ENCODE data around the gene CENPU.

The CENPU gene

GRCh38 chr4:184719407-184719806, 14.5 kb downstream of the CENPU start:
- no peak for TF ChIP-seq ZNF513 (tag by site-specific recombination; IDR thresholded peaks at IDR 0.05)
- TF ChIP-seq ZNF830 (tag by site-specific recombination; IDR thresholded peaks at IDR 0.05; ENCODE audit: low read depth), result no peak
- no peak for TF ChIP-seq ZBTB6 (tag by site-specific recombination; IDR thresholded peaks at IDR 0.05)
- no peak for TF ChIP-seq TCF7L2 (IDR thresholded peaks at IDR 0.05; ENCODE audit: borderline replicate concordance, low read depth, low read length)
- no peak for TF ChIP-seq ZNF146 (tag by site-specific recombination; IDR thresholded peaks at IDR 0.05)
- TF ChIP-seq IKZF3 (tag by site-specific recombination; IDR thresholded peaks at IDR 0.05), result no peak
- no peak for TF ChIP-seq ZNF350 (tag by site-specific recombination; IDR thresholded peaks at IDR 0.05)
- TF ChIP-seq ZNF223 (tag by site-specific recombination; IDR thresholded peaks at IDR 0.05), result no peak
- Histone ChIP-seq H3K9me3 (ENCODE audit: control insufficient read depth, insufficient read depth, low read depth, low read length) (no peaks in the 10 kb centered on the region), H3K27ac (ENCODE audit: extremely low read depth, low read depth, low read length) (no peak overlapping the region), H3K4me3 (ENCODE audit: low read depth, low read length) (no peak overlapping the region), H3K4me1 (ENCODE audit: control insufficient read depth, insufficient read depth, low read length) (no peaks in the 10 kb centered on the region; the same call in 1 of the 2 replicates), H3K36me3 (ENCODE audit: control insufficient read depth in 2 of 2, insufficient read depth in 1 of 2, low read length in 2 of 2) (peaks cover 33 to 96% of the 10 kb centered on the region in 2 experiments)
- ChIA-PET POLR2A (interaction anchor here (5.2 kb wide), 1 partner anchor 14 kb away, joined by 24 read pairs; the partner anchor contains the start of gene CENPU), CTCF (interaction anchor here (0.7 to 1.2 kb wide), 2 partner anchors 26 to 422 kb away, joined by 3 read pairs; no protein-coding TSS in a partner anchor)

DNA sequence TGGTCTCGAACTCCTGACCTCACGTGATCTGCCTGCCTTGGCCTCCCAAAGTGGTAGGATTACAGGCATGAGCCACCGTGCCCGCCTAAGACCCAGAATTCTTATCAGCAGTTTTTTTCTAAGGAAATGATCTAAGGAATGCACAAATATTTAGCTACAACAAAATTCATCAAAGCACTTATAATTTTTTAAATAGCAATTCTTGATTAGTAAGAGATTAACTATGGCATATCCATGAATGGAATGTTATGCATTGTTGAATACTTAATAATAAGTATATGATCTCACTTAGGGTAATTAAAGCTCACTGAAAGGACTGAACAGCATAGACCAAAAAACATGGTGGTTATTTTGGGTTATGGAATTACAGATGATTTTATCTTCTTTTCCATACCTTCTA, 18.4 kb downstream of the CENPU start:
- Histone ChIP-seq H3K4me3 (ENCODE audit: low read depth, low read length) (no peak overlapping the region), H3K4me1 (ENCODE audit: control insufficient read depth, insufficient read depth, low read length) (peaks cover 4% of the 10 kb centered on the region), H3K36me3 (ENCODE audit: control insufficient read depth in 2 of 2, insufficient read depth in 1 of 2, low read length in 2 of 2) (peaks cover 38 to 97% of the 10 kb centered on the region in 2 experiments), H3K9me3 (ENCODE audit: control insufficient read depth, insufficient read depth, low read depth, low read length) (no peaks in the 10 kb centered on the region), H3K27ac (ENCODE audit: extremely low read depth, low read depth, low read length) (no peak overlapping the region)
- ChIA-PET POLR2A (interaction anchor here (0.7 kb wide), 1 partner anchor 18 kb away, joined by 3 read pairs; the partner anchor contains the start of gene CENPU), CTCF (no interaction called here)
- TF ChIP-seq ZBTB1 (tag by site-specific recombination; IDR thresholded peaks at IDR 0.05) (no peak), GLI2 (tag by site-specific recombination; IDR thresholded peaks at IDR 0.05; ENCODE audit: borderline replicate concordance, low read depth) (no peak)

- ChIA-PET CTCF (no interaction called here), POLR2A (interaction anchor here (1.2 kb wide), 1 partner anchor 65 kb away, joined by 3 read pairs; the partner anchor contains the start of genes CASP3 and PRIMPOL)
- Histone ChIP-seq H3K36me3 (ENCODE audit: control insufficient read depth in 2 of 2, insufficient read depth in 1 of 2, low read length in 2 of 2) (peaks cover 39 to 94% of the 10 kb centered on the region in 2 experiments), H3K27ac (ENCODE audit: extremely low read depth, low read depth, low read length) (no peak overlapping the region), H3K4me3 (ENCODE audit: low read depth, low read length) (no peak overlapping the region), H3K4me1 (ENCODE audit: control insufficient read depth, insufficient read depth, low read length) (peaks cover 4% of the 10 kb centered on the region), H3K9me3 (ENCODE audit: control insufficient read depth, insufficient read depth, low read depth, low read length) (no peaks in the 10 kb centered on the region)
- TF ChIP-seq ZNF544 (tag by site-specific recombination; IDR thresholded peaks at IDR 0.05), result no peak
- no peak for TF ChIP-seq ZNF391 (tag by site-specific recombination; IDR thresholded peaks at IDR 0.05; ENCODE audit: borderline replicate concordance, low read depth)
- no peak for TF ChIP-seq ZNF23 (tag by site-specific recombination; IDR thresholded peaks at IDR 0.05; ENCODE audit: borderline replicate concordance)
- no peak for TF ChIP-seq ZNF398 (tag by site-specific recombination; IDR thresholded peaks at IDR 0.05)
- no peak for TF ChIP-seq ZNF341 (tag by site-specific recombination; IDR thresholded peaks at IDR 0.05; ENCODE audit: low read depth)
- TF ChIP-seq ZNF175 (tag by site-specific recombination; IDR thresholded peaks at IDR 0.05), result no peak
- no peak for TF ChIP-seq KLF16 (tag by site-specific recombination; IDR thresholded peaks at IDR 0.05)
- no peak for TF ChIP-seq BCL11B (tag by site-specific recombination; IDR thresholded peaks at IDR 0.05; ENCODE audit: low read depth)
- no peak for TF ChIP-seq ZNF776 (tag by site-specific recombination; IDR thresholded peaks at IDR 0.05; ENCODE audit: borderline replicate concordance)
- no peak for TF ChIP-seq ZNF433 (tag by site-specific recombination; IDR thresholded peaks at IDR 0.05; ENCODE audit: low read depth)
- TF ChIP-seq, protein P1, sequence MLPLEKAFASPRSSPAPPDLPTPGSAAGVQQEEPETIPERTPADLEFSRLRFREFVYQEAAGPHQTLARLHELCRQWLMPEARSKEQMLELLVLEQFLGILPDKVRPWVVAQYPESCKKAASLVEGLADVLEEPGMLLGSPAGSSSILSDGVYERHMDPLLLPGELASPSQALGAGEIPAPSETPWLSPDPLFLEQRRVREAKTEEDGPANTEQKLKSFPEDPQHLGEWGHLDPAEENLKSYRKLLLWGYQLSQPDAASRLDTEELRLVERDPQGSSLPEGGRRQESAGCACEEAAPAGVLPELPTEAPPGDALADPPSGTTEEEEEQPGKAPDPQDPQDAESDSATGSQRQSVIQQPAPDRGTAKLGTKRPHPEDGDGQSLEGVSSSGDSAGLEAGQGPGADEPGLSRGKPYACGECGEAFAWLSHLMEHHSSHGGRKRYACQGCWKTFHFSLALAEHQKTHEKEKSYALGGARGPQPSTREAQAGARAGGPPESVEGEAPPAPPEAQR (tag by site-specific recombination; IDR thresholded peaks at IDR 0.05), result no peak
- no peak for TF ChIP-seq ZNF202 (tag by site-specific recombination; IDR thresholded peaks at IDR 0.05; ENCODE audit: borderline replicate concordance)
- no peak for TF ChIP-seq ZNF114 (tag by site-specific recombination; IDR thresholded peaks at IDR 0.05)
- TF ChIP-seq ZNF10 (tag by site-specific recombination; IDR thresholded peaks at IDR 0.05), result no peak
- TF ChIP-seq ZNF571 (tag by site-specific recombination; IDR thresholded peaks at IDR 0.05), result no peak
- TF ChIP-seq ZNF777 (tag by site-specific recombination; IDR thresholded peaks at IDR 0.05; ENCODE audit: borderline replicate concordance), result no peak
Observed at GRCh38 chr4:184713887-184714286, 20.0 kb downstream of the CENPU start.

All from HEK293 (cell line).